Effector CD8-positive, alpha-beta T cell (primary cell): ENCODE results near the gene SCYL2.
"Not testable (repeated sequence)": the region's sequence is repeated elsewhere in the genome, so short reads cannot be mapped to it uniquely, and the experiment has no call there.

Experiments
- DNase-seq: peaks from one replicate; lab custom pipeline; 2025; lab: John Stamatoyannopoulos, UW

SCYL2 gene

DNA sequence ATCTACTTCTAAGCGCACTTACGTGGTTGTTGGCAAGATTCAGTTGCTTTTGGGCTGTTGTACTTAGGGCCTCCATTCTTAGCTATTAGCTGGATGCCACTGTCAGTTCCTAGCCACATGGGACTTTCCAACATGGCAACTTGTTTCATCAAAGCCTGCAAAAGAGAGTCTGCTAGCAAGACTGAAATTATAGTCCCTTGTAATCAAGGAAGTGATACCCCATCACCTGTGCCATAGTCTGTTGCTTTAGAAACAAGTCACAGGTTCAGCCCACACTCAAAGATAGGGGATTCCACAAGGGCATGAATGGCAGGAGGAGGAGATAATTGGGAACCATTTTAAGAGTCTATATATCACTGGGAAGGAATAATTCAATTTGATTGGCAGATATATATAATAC, 62.8 kb downstream of the SCYL2 start:
- DNase-seq, result no peak

DNA sequence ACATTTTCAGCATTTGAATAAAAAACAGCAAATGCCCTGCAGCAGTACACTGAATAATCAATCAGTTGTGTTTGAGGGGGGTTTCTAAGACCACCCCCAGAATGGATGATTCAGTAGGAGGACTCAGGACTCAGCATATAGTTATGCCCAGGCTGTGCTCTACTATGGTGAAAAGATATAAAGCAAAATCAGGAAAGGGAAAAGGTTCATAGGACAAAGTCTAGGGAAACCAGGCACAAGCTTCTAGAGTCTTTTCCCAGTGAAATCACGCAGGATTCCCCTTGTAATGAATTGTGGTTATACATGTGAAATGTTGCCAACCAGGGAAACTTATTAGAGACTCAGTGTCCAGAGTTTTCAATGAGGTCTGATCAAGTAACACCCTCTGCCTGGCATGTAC, 64.9 kb downstream of the SCYL2 start:
- no peak for DNase-seq

DNA sequence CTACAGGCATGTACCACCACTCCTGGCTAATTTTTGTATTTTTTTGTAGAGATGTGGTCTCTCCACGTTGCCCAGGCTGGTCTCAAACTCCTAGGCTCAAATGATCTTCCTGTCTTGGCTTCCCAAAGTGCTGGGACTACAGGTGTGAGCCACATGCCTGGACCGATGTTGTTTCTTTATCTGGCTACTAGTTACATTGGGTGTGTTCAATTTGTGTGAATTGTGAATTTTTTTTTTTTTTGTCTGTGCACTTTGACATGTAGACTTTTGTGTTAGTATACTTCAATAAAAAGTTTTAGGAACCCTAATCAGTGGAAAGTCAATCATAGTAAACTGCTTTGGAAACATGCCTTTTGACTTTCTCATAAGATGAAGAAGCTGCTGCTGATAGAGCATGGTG, 65.9 kb downstream of the SCYL2 start:
- no peak for DNase-seq

DNA sequence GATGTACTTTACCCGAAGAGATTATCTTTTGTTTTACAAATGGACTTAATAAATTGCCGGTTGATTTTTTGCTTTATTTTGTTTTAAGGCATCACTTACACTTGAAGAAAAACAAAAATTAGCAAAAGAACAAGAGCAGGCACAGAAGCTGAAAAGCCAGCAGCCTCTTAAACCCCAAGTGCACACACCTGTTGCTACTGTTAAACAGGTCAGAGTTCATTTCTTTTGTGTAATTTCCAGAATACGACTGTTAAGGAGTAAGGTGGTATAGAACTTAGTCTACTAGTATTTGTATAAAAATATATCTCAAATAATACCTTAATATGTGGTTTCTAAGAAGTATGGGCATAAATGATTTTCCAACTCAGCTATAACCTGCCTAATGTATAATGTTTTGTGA, 70.3 kb downstream of the SCYL2 start:
- no peak for DNase-seq

DNA sequence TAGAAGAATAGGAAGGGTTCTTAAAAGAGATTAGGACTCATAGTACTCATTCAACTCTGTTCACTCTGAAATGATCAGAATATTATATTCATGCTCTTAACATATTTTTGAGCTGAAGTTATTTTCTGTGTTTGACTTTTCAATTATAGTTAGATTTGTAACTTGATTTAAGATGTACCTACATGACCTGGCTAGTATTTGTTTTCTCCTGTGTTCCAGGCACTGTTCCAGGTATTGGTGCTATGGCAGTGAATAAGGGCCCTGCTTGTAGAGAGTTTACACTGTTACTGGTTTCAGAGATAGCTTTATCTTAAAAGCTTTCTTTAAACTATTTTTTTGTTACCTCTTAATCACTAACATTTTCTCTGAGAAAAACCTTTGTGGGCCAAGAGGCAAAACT, 70.8 kb downstream of the SCYL2 start:
- DNase-seq, result no peak

DNA sequence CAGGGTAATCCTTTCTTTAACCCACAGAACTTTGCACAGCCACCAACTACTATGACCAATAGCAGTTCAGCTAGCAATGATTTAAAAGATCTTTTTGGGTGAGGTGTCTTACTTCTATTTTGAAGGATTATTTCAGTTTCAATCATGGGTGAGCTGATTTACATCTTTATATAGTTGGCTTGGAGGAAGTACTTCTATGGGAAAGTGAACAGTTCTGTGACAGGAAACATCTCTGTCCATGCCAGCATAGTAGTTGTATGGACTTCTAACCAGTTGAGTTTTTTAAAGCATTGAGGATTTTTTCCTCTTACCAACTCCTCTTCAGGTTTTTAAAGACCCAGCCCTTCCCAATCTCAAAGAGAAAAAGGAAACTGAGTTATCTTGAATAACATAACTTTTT, 72.1 kb downstream of the SCYL2 start:
- DNase-seq, result no peak

DNA sequence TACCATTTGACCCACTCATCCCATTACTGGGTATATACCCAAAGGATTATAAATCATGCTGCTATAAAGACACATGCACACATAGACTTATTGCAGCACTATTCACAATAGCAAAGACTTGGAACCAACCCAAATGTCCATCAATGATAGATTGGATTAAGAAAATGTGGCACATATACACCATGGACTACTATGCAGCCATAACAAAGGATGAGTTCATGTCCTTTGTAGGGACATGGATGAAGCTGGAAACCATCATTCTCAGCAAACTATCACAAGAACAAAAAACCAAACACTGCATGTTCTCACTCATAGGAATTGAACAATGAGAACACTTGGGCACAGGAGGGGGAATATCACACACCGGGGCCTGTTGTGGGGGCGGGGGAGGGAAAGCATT, 75.9 kb downstream of the SCYL2 start:
- DNase-seq, result not testable (repeated sequence)

DNA sequence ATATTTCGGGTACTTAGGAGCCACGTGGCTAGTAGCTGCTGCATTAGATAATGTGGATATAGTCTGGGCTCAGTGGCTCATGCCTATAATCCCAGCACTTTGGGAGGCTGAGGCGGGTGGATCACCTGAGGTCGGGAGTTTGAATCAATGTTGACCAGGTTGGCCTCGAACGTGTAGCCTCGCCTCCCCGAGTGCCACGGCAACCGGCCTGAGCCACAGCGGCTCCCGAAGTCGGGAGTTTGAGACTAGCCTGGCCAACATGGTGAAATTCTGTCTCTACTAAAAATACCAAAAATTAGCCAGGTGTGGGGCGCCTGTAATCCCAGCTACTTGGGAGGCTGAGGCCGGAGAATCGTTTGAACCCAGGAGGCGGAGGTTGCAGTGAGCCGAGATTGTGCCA, 77.4 kb downstream of the SCYL2 start:
- not testable (repeated sequence) for DNase-seq

DNA sequence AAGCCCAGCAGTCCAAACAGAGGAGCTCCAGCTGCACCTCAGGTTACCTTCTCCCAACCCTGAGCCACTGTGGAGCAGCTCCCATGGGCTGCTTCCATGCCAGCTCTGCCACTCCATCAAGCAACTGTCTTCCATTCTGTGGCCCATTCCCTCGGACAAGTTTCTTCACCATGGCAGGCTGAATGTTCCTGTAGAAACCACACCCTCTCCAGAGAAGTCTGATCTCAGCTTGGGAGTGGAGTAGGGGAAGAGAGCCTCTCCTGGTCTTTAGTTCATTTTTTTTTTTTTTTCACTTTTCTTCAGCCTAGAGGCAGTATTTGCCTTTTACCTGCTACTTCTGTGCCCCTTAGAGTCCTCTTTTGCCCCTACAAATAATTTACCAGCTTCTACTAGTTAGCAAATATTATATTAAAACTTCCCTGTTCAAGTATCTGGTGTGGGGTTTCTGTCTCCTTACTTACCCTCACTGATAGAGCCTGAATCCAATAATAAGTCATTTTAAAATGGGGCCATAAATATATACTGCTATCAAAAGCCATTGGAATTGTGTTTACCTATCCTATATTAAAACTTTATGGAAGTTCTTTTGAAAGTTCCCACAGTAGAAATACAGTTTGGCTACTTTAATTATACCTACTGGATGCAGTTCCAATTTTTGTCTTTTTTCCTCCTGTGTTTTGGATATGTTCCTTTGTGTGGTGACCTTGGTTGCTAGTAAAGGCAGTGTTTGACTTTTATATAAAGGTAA, 78.2 kb downstream of the SCYL2 start:
- DNase-seq, result no peak

DNA sequence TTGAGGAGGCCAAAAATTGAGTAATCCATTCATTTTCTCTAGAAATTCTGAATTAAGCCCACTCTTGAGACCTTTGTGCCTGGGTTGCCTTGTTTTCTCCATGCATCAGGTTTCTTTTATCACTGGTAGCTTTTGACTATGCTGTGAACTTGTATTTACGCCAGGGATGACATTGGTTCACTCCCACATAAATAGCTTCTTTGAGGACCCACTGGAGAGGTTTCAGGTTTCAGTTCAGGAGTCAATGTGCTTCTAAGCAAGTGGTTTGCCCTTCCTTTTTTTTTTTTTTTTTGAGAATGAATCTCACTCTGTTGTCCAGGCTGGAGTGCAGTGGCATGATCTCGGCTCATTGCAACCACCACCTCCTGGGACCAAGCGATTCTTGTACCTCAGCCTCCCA, 79.7 kb downstream of the SCYL2 start:
- DNase-seq, result no peak

DNA sequence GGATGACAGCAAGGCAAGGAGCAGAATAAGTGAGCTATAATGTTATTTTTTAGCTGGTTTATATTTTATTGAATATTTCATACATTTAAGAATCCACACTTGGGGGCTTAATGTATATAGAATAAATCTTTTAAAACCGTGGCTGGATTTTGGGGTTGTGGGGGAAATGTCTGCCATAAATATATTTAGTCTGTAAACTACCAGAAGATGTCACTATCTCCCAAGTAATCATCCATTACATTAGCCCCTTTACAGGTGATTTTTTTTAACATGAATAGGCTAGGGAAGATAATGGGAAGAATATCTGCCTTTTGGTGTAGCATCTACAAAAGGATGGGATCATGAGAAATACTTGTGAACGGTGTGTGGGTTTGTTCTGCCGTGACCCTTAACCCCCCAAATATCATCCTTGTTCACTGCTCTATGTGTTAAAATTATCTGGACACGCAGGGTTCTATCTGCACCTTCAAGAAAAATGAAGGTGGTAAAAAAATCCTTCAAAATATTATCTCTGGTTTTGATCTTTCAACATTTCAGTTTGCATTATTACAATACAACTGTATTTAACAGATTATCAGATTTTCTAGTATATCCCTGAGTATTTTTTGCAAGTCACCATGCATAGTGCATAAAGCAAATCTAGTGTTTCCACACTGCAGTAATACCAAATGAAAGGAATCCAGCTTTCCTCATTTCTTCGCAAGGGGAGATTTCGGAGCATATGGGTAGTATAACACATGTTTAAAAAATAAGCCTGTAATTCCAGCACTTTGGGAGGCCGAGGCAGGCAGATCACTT, 81.9 kb downstream of the SCYL2 start:
- no peak for DNase-seq

DNA sequence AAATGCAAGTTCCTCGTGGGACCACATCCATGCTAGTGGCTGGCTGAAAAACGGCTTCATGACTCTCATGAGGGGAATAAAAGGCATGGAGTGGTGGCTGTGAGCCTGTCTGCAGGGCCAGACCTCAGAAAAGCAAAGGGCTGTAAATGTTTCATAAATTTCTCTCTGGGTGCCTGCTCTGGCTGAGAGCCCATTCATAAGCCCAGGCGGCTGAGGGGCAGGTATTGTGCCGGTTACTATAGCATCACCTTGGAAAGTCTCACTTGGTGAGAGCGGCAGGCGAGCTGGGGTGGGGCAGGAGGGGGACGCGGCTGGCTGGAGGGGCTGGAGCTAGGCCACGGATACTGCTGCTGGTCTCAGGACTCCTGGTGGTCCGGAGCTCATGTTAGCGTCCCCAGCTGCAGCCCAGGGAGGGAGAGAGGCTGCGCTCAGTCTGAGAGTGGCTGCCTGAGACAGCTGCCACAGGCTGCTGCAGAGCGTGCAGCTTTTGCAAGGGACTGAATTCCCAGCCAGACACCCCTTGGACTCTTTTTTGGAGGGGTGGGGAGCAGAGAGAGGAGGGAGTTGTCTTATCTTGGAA, 89.8 kb downstream of the SCYL2 start, which contains the start of gene SLC17A8:
Gene SLC17A8, plus strand, starts transcription at position 431 of the 580 bp plus-strand sequence. CDS start 318 bp downstream, outside the sequence.
- DNase-seq, result no peak

DNA sequence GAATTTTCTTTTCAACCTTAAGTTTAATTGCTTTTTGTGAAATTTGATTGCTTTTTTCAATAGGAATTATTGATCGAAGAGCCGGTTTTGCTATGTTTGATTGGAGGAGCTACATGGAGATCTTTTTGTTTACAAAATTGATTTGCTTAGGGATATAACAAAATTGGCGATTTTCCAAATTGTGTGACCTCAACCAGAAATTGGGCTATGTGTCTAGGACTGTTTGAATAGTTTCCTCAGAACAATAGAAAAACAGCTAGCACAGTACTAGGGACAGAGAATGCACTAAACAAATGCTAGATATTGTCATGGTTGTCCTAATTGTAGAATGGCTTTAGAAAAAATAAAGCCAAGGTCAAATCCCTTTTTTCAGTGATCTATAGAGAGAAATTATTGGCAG, 92.3 kb downstream of the SCYL2 start:
- no peak for DNase-seq

DNA sequence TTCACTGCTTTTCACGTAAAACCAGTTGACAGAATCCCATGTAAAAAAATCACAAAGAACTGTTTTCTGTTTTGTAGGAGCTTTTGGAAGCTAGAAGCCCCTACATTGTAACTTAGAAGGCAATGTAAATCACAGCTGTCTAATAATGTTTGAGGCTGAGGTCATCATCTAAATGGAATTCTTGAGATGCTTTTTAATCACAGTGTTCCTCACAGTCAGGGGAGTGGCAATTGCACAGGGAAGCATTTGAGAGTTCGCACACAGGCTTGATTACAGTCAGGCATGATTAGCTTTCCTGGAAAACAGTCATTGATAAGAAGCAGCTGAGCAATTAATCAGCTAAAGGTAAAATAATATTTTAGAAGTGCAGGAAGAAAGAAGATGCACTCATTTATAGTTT, 92.8 kb downstream of the SCYL2 start:
- DNase-seq, result no peak

DNA sequence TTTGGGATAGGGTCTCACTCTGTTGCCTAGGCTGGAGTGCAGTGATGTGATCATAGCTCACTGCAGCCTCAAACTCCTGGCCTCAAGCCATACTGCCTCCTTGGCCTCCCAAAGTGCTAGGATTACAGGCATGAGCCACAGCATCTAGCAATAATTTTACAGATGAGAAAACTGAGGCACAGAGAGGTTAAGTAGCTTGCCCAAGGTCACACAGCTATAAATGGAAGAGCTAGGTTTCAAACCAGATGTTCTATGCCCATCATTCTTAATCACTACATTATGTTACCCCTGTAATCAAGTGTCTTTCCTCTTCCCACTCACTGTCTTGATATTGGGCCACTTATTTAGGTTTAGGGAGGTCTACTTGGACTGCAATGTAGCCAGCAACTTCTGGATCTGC, 93.5 kb downstream of the SCYL2 start:
- DNase-seq, result no peak

DNA sequence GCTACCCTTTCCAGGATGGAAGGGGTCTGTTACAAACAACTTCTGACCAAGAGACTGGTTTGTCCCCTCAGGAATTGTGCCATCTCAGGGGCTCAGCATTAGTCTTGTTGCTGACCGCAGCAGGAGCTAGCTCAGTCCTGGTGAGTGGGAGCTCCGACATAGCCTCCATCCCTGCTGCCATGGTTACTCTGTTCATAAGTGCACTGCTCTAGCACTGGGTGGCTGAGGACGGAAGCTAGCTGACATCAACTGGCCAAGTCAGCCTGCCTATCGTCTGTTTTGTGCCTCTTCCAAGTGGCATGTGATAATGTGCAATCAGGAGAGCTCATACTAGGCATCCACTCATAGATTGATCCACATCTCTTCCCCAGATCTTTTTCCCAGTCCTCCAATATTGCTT, 97.3 kb downstream of the SCYL2 start:
- no peak for DNase-seq

DNA sequence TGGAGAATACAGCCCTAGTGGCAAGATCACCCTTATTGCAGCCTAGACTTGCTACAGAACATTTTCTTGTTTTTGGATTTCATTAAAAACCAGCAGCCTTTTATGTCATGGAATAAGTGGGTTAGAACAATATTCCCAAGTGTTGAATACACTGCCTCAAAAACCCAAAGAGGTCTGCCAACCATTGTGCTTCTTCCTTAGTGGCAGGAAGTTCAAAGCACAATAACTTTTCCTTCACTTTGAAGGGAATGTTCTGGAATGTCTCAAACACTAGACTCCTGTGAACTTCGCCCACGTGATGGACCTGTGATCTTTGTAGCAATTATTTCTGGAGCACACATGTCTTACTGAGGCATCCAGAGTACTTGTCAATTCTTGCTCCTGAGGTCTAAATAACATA, 98.4 kb downstream of the SCYL2 start:
- no peak for DNase-seq

DNA sequence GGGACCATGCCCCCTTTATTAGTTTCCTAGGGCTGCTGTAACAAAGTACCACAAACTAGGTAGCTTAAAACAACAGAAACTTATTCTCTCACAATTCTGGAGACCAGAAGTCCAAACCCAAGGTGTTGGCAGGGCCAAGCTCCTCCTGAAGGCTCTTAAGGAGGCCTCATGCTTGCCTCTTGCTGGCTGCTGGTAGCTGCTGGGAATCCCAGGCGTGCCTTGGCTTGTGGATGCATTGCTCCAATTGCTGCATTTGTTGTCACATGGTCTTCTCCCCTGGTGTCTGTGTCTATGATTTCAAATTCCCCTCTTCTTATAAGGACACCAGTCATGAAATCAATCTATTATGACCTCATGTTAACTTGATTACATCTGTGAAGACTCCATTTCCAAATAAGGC, 101.1 kb downstream of the SCYL2 start:
- no peak for DNase-seq

DNA sequence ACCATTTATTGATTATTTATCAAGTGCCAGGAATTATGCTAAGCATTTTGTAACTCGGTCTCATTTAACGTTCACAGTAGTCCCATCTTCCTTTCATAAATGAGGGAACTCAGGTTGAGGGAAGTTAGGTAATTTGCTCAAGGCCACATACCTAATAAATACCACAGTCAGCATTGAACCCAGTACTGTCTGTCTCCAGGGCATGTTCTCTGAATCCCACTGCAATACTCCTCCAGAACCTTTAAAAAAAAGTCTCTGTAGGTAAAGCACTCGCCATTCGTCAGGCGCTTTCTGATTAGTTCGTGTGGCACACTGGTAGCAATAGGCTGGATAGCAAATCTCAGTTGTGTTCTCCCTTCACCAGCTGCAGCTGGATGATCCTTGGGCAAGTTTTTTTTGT, 104.2 kb downstream of the SCYL2 start:
- DNase-seq, result no peak

DNA sequence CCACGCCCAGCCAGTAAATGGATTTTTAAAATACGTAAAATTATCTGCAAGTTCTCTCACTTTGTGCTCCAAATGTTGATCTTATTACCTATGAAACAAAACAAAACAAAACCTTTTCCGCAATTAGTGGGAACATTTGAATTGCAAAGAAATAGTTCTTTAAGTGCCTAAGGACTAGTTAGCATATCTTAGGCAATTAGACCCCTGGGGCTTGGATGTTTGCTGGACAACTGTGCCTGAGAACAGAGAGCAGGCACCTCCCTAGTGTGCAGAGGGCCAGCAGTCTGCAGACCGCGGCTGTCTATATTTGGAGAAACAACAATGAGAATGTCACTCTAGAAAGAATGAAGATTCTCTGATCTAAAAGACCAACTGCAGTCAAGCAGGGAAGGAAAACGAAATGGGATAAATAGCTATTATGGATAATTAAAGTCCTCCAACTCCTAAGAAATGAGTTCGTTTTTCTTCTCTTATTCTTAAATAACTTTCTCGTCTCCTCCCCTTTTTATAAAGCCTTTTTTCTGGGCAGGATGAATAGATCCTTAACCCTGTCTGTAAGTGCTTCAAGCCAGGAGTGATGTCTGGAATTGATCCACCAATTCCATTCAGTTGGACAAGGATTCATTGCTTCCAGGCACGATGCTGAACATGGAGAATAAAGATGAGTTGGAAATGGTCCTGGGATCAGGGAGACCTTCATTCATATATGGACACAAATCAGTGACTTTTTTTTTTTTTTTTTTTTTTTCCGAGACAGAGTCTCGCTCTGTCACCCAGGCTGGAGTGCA, 106.1 kb downstream of the SCYL2 start:
- no peak for DNase-seq

DNA sequence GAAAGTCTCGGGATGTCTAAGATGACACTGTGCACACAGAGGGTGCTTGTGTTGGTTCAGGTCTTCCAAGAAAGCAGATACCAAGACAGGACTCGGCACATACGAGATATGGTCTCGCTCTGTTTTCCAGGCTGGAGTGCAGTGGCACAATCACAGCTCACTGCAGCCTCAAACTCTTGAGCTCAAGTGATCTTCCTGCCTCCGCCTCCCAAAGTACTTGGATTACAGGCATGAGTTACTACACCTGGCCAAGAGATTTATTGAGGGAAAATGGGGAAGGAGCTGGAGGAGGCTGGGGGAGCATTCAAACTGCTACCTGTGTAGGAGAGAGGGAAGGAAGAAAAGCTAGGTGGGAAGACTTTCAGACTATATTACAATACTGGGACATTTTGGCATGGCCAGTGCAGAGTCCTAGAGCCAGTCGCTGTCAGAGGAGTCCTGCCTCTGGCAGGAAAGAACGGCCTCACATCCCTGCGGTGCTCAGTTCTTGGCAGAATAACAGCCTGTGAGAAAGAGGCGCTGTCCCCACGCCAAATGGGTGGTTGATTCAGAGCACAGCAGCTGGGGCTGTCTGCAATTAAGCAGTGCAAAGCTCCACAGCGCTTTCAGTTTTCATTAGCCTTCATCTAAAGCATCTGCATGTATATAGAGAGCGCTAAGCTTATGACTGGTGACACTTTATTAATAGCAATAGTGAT, 108.2 kb downstream of the SCYL2 start:
- no peak for DNase-seq

DNA sequence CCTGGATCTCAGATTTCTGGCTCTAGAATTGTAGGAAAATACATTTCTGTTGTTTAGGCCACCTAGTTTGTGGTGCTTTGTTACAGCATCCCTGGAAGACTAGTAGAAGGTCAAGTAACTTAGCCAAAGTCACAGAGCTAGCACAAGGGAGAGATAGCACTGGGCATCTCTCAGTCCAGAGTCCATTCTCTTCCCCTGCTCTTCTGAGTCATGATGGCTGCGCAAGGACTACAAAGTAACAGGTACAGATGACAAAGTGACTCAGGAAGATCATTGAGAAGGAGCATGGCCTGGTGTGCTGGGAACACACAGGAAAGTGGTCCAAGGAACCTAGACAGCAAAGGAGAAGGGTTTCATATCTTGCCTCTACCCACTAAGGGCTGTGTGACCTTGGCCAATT, 109.2 kb downstream of the SCYL2 start:
- no peak for DNase-seq
